Measurements from ENCODE around the gene FBXO2.
A peak's percentile ranks its signal among the peaks of the same experiment; 100 is the strongest.

Gene FBXO2

GRCh38 chr1:11645670-11646265 lies 8.5 kb downstream of the FBXO2 start:
- ATAC-seq: peak; percentile 83
- no peak for TF ChIP-seq ISL1 (CRISPR knock-in tag; IDR thresholded peaks at IDR 0.05)
- no peak for TF ChIP-seq ZNF70 (CRISPR knock-in tag; IDR thresholded peaks at IDR 0.05)
- no peak for TF ChIP-seq ZNF8 (CRISPR knock-in tag; IDR thresholded peaks at IDR 0.05)
- no peak for TF ChIP-seq CREB5 (CRISPR knock-in tag; IDR thresholded peaks at IDR 0.05; ENCODE audit: low read depth)
- TF ChIP-seq ZFP3 (CRISPR knock-in tag; IDR thresholded peaks at IDR 0.05): no peak
- TF ChIP-seq CSDC2 (CRISPR knock-in tag; IDR thresholded peaks at IDR 0.05): no peak
- TF ChIP-seq ZFP30 (CRISPR knock-in tag; IDR thresholded peaks at IDR 0.05): no peak
- TF ChIP-seq PATZ1 (CRISPR knock-in tag; IDR thresholded peaks at IDR 0.05; ENCODE audit: borderline replicate concordance): no peak
- TF ChIP-seq ZC3H10 (CRISPR knock-in tag; IDR thresholded peaks at IDR 0.05): no peak
- TF ChIP-seq BACH2 (CRISPR knock-in tag; IDR thresholded peaks at IDR 0.05; ENCODE audit: borderline replicate concordance): no peak
- TF ChIP-seq POU6F1 (CRISPR knock-in tag; IDR thresholded peaks at IDR 0.05; ENCODE audit: borderline replicate concordance, low read depth): no peak
- no peak for TF ChIP-seq PPARA (CRISPR knock-in tag; IDR thresholded peaks at IDR 0.05; ENCODE audit: borderline replicate concordance)
- TF ChIP-seq TCF4 (CRISPR knock-in tag; IDR thresholded peaks at IDR 0.05; ENCODE audit: borderline replicate concordance): no peak
- TF ChIP-seq OSR1 (CRISPR knock-in tag; IDR thresholded peaks at IDR 0.05): no peak

- no peak for TF ChIP-seq TOX (CRISPR knock-in tag; IDR thresholded peaks at IDR 0.05; ENCODE audit: borderline replicate concordance)
- TF ChIP-seq ESRRG (CRISPR knock-in tag; IDR thresholded peaks at IDR 0.05): no peak
- no peak for TF ChIP-seq ZNF565 (CRISPR knock-in tag; conservative IDR thresholded peaks at IDR 0.05; ENCODE audit: low read depth)
- ATAC-seq: no peak
These were observed 9.0 kb downstream of the FBXO2 start for GRCh38 chr1:11645270-11645669.

- no peak for ATAC-seq
- TF ChIP-seq PATZ1 (CRISPR knock-in tag; IDR thresholded peaks at IDR 0.05; ENCODE audit: borderline replicate concordance) (no peak), SNAI2 (CRISPR knock-in tag; IDR thresholded peaks at IDR 0.05) (no peak), ZNF70 (CRISPR knock-in tag; IDR thresholded peaks at IDR 0.05) (no peak), ARNTL (CRISPR knock-in tag; IDR thresholded peaks at IDR 0.05; ENCODE audit: borderline replicate concordance, low read depth) (no peak), BACH2 (CRISPR knock-in tag; IDR thresholded peaks at IDR 0.05; ENCODE audit: borderline replicate concordance) (no peak), ZFP3 (CRISPR knock-in tag; IDR thresholded peaks at IDR 0.05) (no peak), PPARA (CRISPR knock-in tag; IDR thresholded peaks at IDR 0.05; ENCODE audit: borderline replicate concordance) (no peak), ZFP30 (CRISPR knock-in tag; IDR thresholded peaks at IDR 0.05) (no peak), ZC3H10 (CRISPR knock-in tag; IDR thresholded peaks at IDR 0.05) (no peak), ZNF8 (CRISPR knock-in tag; IDR thresholded peaks at IDR 0.05) (no peak), TSHZ2 (CRISPR knock-in tag; IDR thresholded peaks at IDR 0.05) (no peak), GLIS3 (CRISPR knock-in tag; IDR thresholded peaks at IDR 0.05) (no peak), TCF4 (CRISPR knock-in tag; IDR thresholded peaks at IDR 0.05; ENCODE audit: borderline replicate concordance) (no peak), ISL1 (CRISPR knock-in tag; IDR thresholded peaks at IDR 0.05) (no peak), ZNF565 (CRISPR knock-in tag; conservative IDR thresholded peaks at IDR 0.05; ENCODE audit: low read depth) (no peak), RARB (CRISPR knock-in tag; IDR thresholded peaks at IDR 0.05) (no peak), ESRRG (CRISPR knock-in tag; IDR thresholded peaks at IDR 0.05) (no peak), CREB5 (CRISPR knock-in tag; IDR thresholded peaks at IDR 0.05; ENCODE audit: low read depth) (no peak), TOX (CRISPR knock-in tag; IDR thresholded peaks at IDR 0.05; ENCODE audit: borderline replicate concordance) (no peak), CSRNP3 (CRISPR knock-in tag; IDR thresholded peaks at IDR 0.05) (no peak)
These were observed 10.4 kb downstream of the FBXO2 start for GRCh38 chr1:11643782-11644181.

GRCh38 chr1:11642418-11643017 lies 11.7 kb downstream of the FBXO2 start:
- ATAC-seq: peak; percentile 88
